ENCODE results near the gene NUP155. TPM values are rescaled to one million over a fixed set of nuclear protein-coding genes. Genes with fewer than 3 reads are reported as not detected.
"Not testable (repeated sequence)": the region's sequence is repeated elsewhere in the genome, so short reads cannot be mapped to it uniquely, and the experiment has no call there.

Gene NUP155
- 40.5 and 43.8 TPM in 2 replicates for total RNA-seq (2014; rRNA removed; shearing (Covaris generic))

- peak; percentile 95 for DNase-seq (ENCODE audit: low spot score)
Measured at GRCh38 chr5:37370864-37371726, at the start of gene NUP155. Gene NUP155 (minus strand): TSS chr5:37371106. CDS start chr5:37370977, 129 bp downstream.

GRCh38 chr5:37417347-37417746 is 46.4 kb upstream of the NUP155 start:
- DNase-seq (ENCODE audit: low spot score) = no peak

- not testable (repeated sequence) for DNase-seq (ENCODE audit: low spot score)
Measured at GRCh38 chr5:37415456-37415855, 44.5 kb upstream of the NUP155 start.

GRCh38 chr5:37412515-37412914 is 41.6 kb upstream of the NUP155 start:
- DNase-seq (ENCODE audit: low spot score) = no peak

GRCh38 chr5:37400501-37400900 is 29.6 kb upstream of the NUP155 start:
- DNase-seq (ENCODE audit: low spot score) = no peak

- no peak for DNase-seq (ENCODE audit: low spot score)
Measured at GRCh38 chr5:37396352-37396751, 25.4 kb upstream of the NUP155 start.

- DNase-seq (ENCODE audit: low spot score) = no peak
Measured at GRCh38 chr5:37391591-37391990, 20.7 kb upstream of the NUP155 start.

- DNase-seq (ENCODE audit: low spot score) = peak; percentile 92
Measured at GRCh38 chr5:37379100-37379628, 8.3 kb upstream of the NUP155 start, which contains the start of gene WDR70. Gene WDR70 (plus strand): TSS chr5:37379318. CDS start chr5:37379368, 50 bp downstream.

- not testable (repeated sequence) for DNase-seq (ENCODE audit: low spot score)
Measured at GRCh38 chr5:37378066-37378465, 7.2 kb upstream of the NUP155 start.

- no peak for DNase-seq (ENCODE audit: low spot score)
Measured at GRCh38 chr5:37375091-37375490, 4.2 kb upstream of the NUP155 start.

- DNase-seq (ENCODE audit: low spot score) = no peak
Measured at GRCh38 chr5:37370550-37370863, 399 bp downstream of the NUP155 start.

GRCh38 chr5:37355161-37355560 is 15.7 kb downstream of the NUP155 start:
- no peak for DNase-seq (ENCODE audit: low spot score)

- not testable (repeated sequence) for DNase-seq (ENCODE audit: low spot score)
Measured at GRCh38 chr5:37342741-37343140, 28.2 kb downstream of the NUP155 start.

- not testable (repeated sequence) for DNase-seq (ENCODE audit: low spot score)
Measured at GRCh38 chr5:37334754-37335153, 36.2 kb downstream of the NUP155 start.

- DNase-seq (ENCODE audit: low spot score) = no peak
Measured at GRCh38 chr5:37326536-37326935, 44.4 kb downstream of the NUP155 start.

- DNase-seq (ENCODE audit: low spot score) = no peak
Measured at GRCh38 chr5:37323607-37324006, 47.3 kb downstream of the NUP155 start.

GRCh38 chr5:37319037-37319782 is 51.7 kb downstream of the NUP155 start:
- DNase-seq (ENCODE audit: low spot score) = no peak

- no peak for DNase-seq (ENCODE audit: low spot score)
Measured at GRCh38 chr5:37316027-37316426, 54.9 kb downstream of the NUP155 start.

GRCh38 chr5:37310360-37310759 is 60.5 kb downstream of the NUP155 start:
- no peak for DNase-seq (ENCODE audit: low spot score)

GRCh38 chr5:37308793-37309192 is 62.1 kb downstream of the NUP155 start:
- no peak for DNase-seq (ENCODE audit: low spot score)

GRCh38 chr5:37304888-37305287 is 66.0 kb downstream of the NUP155 start:
- DNase-seq (ENCODE audit: low spot score) = no peak

GRCh38 chr5:37296313-37296712 is 74.6 kb downstream of the NUP155 start:
- DNase-seq (ENCODE audit: low spot score) = not testable (repeated sequence)
